Keratinocyte (primary cell): ENCODE results near the gene PARD3.

ENCODE experiments used
- EZH2 ChIP-seq: IDR thresholded peaks from one replicate; pipeline ENCODE4 v1.6.1; 2012; ENCODE audit warnings: inconsistent platforms, mild to moderate bottlenecking, low read length, moderate library complexity
- TF ChIP-seq, protein P1 (sequence below), 3 experiments: IDR thresholded peaks in 1 of 3; conservative IDR thresholded peaks in 1 of 3; optimal IDR thresholded peaks in 1 of 3; 2 replicates in 2 of 3; 3 replicates in 1 of 3; pipeline versions ENCODE3 to v1.5.1; 2011; ENCODE audit warnings: low read length in 3 of 3, mild to moderate bottlenecking in 3 of 3, moderate library complexity in 2 of 3, control low read depth in 1 of 3, inconsistent platforms in 1 of 3; ENCODE audit not compliant: insufficient read depth in 2 of 3; ENCODE audit errors: extremely low read depth in 1 of 3

DNA sequence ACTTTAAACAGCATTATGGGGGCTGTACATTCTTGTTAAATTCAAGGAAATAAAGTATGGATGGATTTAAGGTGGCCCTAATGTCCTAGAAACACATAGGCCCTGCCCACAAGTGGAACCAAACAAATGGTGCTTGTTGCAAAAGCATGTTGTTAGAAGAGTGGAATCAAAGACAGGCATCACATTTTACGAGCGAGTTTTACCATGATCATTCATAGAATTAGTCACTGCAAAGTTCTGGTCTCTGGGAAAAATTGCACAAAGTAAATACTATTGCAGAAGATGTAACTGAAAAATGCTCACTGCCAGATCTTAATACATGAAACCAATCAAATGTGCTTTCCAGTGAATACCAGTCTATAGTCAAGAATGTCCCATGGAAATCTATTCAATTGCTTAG lies 677.1 kb downstream of the PARD3 start:
- TF ChIP-seq, protein P1, sequence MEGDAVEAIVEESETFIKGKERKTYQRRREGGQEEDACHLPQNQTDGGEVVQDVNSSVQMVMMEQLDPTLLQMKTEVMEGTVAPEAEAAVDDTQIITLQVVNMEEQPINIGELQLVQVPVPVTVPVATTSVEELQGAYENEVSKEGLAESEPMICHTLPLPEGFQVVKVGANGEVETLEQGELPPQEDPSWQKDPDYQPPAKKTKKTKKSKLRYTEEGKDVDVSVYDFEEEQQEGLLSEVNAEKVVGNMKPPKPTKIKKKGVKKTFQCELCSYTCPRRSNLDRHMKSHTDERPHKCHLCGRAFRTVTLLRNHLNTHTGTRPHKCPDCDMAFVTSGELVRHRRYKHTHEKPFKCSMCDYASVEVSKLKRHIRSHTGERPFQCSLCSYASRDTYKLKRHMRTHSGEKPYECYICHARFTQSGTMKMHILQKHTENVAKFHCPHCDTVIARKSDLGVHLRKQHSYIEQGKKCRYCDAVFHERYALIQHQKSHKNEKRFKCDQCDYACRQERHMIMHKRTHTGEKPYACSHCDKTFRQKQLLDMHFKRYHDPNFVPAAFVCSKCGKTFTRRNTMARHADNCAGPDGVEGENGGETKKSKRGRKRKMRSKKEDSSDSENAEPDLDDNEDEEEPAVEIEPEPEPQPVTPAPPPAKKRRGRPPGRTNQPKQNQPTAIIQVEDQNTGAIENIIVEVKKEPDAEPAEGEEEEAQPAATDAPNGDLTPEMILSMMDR (optimal IDR thresholded peaks at IDR 0.05 in 1 of 3, IDR thresholded peaks at IDR 0.05 in 1 of 3, conservative IDR thresholded peaks at IDR 0.05 in 1 of 3; ENCODE audit: extremely low read depth in 1 of 3, insufficient read depth in 2 of 3, low read length in 3 of 3), result no peak
- no peak for TF ChIP-seq EZH2
